ENCODE measurements around the gene LIPT2.

The LIPT2 gene

GRCh38 chr11:74490941-74491340 lies 2.6 kb downstream of the LIPT2 start:
- Histone ChIP-seq H2BK12ac (ENCODE audit: low read length) (no peak overlapping the region), H3K4me2 (ENCODE audit: insufficient read depth, low read length, poor library complexity, severe bottlenecking) (no peak overlapping the region), H2BK120ac (ENCODE audit: low read depth, low read length) (no peak overlapping the region), H3K27ac (replicated peaks; ENCODE audit: low read length) (no peak overlapping the region), H2BK15ac (ENCODE audit: low read length) (no peak overlapping the region), H3K9me3 (replicated peaks in 1 of 2; ENCODE audit: control insufficient read depth in 2 of 2, insufficient read depth in 1 of 2, low read depth in 1 of 2, low read length in 2 of 2) (peaks cover 0 to 2% of the 10 kb centered on the region in 2 donors), H3K79me1 (ENCODE audit: low read depth, low read length) (no peaks in the 10 kb centered on the region), H2AK5ac (ENCODE audit: low read depth, low read length) (no peak overlapping the region), H4K91ac (ENCODE audit: low read depth, low read length, poor library complexity) (no peak overlapping the region), H3K23ac (ENCODE audit: low read depth, low read length, poor library complexity) (no peak overlapping the region), H3K4ac (ENCODE audit: low read length) (no peak overlapping the region), H2AFZ (ENCODE audit: low read length) (no peak overlapping the region), H3K4me1 (ENCODE audit: control insufficient read depth in 2 of 2, insufficient read depth in 1 of 2, low read depth in 1 of 2, low read length in 2 of 2) (peaks cover 3 to 6% of the 10 kb centered on the region in 2 donors), H3K4me3 (ENCODE audit: low read length in 2 of 2) (no peak overlapping the region), H4K8ac (ENCODE audit: low read depth, low read length) (no peak overlapping the region), H2BK5ac (ENCODE audit: low read length) (no peak overlapping the region), H3K9ac (ENCODE audit: low read depth, low read length, poor library complexity) (no peak overlapping the region), H3K27me3 (ENCODE audit: control insufficient read depth in 3 of 3, insufficient read depth in 3 of 3, low read depth in 1 of 3, low read length in 3 of 3) (no peaks in the 10 kb centered on the region), H3K14ac (ENCODE audit: low read length) (no peak overlapping the region), H3K36me3 (replicated peaks in 1 of 2; ENCODE audit: control insufficient read depth in 2 of 2, insufficient read depth in 2 of 2, low read length in 2 of 2) (no peaks in the 10 kb centered on the region), H3K18ac (ENCODE audit: low read length) (no peak overlapping the region)
- no peak for DNase-seq (ENCODE audit: low spot score)
- no CpG with 5 or more reads among the region's 4 CpGs for WGBS, 2 donors (ENCODE audit: extremely low coverage in 2 of 2, insufficient read length in 2 of 2, insufficient replicate concordance in 1 of 2)

- Histone ChIP-seq H3K79me1 (ENCODE audit: low read depth, low read length) (no peaks in the 10 kb centered on the region), H2BK15ac (ENCODE audit: low read length) (no peak overlapping the region), H3K27me3 (ENCODE audit: control insufficient read depth in 3 of 3, insufficient read depth in 3 of 3, low read depth in 1 of 3, low read length in 3 of 3) (no peaks in the 10 kb centered on the region), H4K91ac (ENCODE audit: low read depth, low read length, poor library complexity) (no peak overlapping the region), H2BK12ac (ENCODE audit: low read length) (no peak overlapping the region), H4K8ac (ENCODE audit: low read depth, low read length) (no peak overlapping the region), H2BK5ac (ENCODE audit: low read length) (no peak overlapping the region), H3K9ac (ENCODE audit: low read depth, low read length, poor library complexity) (no peak overlapping the region), H3K18ac (ENCODE audit: low read length) (no peak overlapping the region), H3K4me2 (ENCODE audit: insufficient read depth, low read length, poor library complexity, severe bottlenecking) (no peak overlapping the region), H3K4ac (ENCODE audit: low read length) (no peak overlapping the region), H3K36me3 (replicated peaks in 1 of 2; ENCODE audit: control insufficient read depth in 2 of 2, insufficient read depth in 2 of 2, low read length in 2 of 2) (no peaks in the 10 kb centered on the region), H3K14ac (ENCODE audit: low read length) (no peak overlapping the region), H2BK120ac (ENCODE audit: low read depth, low read length) (no peak overlapping the region), H3K4me1 (ENCODE audit: control insufficient read depth in 2 of 2, insufficient read depth in 1 of 2, low read depth in 1 of 2, low read length in 2 of 2) (peaks cover 0 to 3% of the 10 kb centered on the region in 2 donors), H3K23ac (ENCODE audit: low read depth, low read length, poor library complexity) (no peak overlapping the region), H3K4me3 (ENCODE audit: low read length in 2 of 2) (no peak overlapping the region), H3K9me3 (replicated peaks in 1 of 2; ENCODE audit: control insufficient read depth in 2 of 2, insufficient read depth in 1 of 2, low read depth in 1 of 2, low read length in 2 of 2) (peaks cover 0 to 2% of the 10 kb centered on the region in 2 donors), H3K27ac (replicated peaks; ENCODE audit: low read length) (no peak overlapping the region), H2AK5ac (ENCODE audit: low read depth, low read length) (no peak overlapping the region), H2AFZ (ENCODE audit: low read length) (no peak overlapping the region)
- WGBS, 2 donors (ENCODE audit: extremely low coverage in 2 of 2, insufficient read length in 2 of 2, insufficient replicate concordance in 1 of 2): no CpG with 5 or more reads among the region's 1 CpG
- DNase-seq (ENCODE audit: low spot score): no peak
Observed at GRCh38 chr11:74487875-74488274, 5.6 kb downstream of the LIPT2 start.

GRCh38 chr11:74485868-74486267 lies 7.7 kb downstream of the LIPT2 start:
- DNase-seq (ENCODE audit: low spot score): no peak
- H3K4ac ChIP-seq (ENCODE audit: low read length): no peak overlapping the region
- no peak overlapping the region for H2BK120ac ChIP-seq (ENCODE audit: low read depth, low read length)
- no peak overlapping the region for H3K14ac ChIP-seq (ENCODE audit: low read length)
- no peak overlapping the region for H3K18ac ChIP-seq (ENCODE audit: low read length)
- H3K36me3 ChIP-seq (replicated peaks in 1 of 2; ENCODE audit: control insufficient read depth in 2 of 2, insufficient read depth in 2 of 2, low read length in 2 of 2): no peaks in the 10 kb centered on the region
- H2BK15ac ChIP-seq (ENCODE audit: low read length): no peak overlapping the region
- no peak overlapping the region for H3K23ac ChIP-seq (ENCODE audit: low read depth, low read length, poor library complexity)
- H3K9me3 ChIP-seq (replicated peaks in 1 of 2; ENCODE audit: control insufficient read depth in 2 of 2, insufficient read depth in 1 of 2, low read depth in 1 of 2, low read length in 2 of 2): no peaks in the 10 kb centered on the region
- no peak overlapping the region for H3K4me2 ChIP-seq (ENCODE audit: insufficient read depth, low read length, poor library complexity, severe bottlenecking)
- H3K4me3 ChIP-seq (ENCODE audit: low read length in 2 of 2): no peak overlapping the region
- H2AFZ ChIP-seq (ENCODE audit: low read length): no peak overlapping the region
- no peak overlapping the region for H3K9ac ChIP-seq (ENCODE audit: low read depth, low read length, poor library complexity)
- H3K4me1 ChIP-seq (ENCODE audit: control insufficient read depth in 2 of 2, insufficient read depth in 1 of 2, low read depth in 1 of 2, low read length in 2 of 2): no peaks in the 10 kb centered on the region
- H4K91ac ChIP-seq (ENCODE audit: low read depth, low read length, poor library complexity): no peak overlapping the region
- no CpG with 5 or more reads among the region's 2 CpGs for WGBS, 2 donors (ENCODE audit: extremely low coverage in 2 of 2, insufficient read length in 2 of 2, insufficient replicate concordance in 1 of 2)
- no peak overlapping the region for H3K27ac ChIP-seq (replicated peaks; ENCODE audit: low read length)
- H2AK5ac ChIP-seq (ENCODE audit: low read depth, low read length): no peak overlapping the region
- H3K27me3 ChIP-seq (ENCODE audit: control insufficient read depth in 3 of 3, insufficient read depth in 3 of 3, low read depth in 1 of 3, low read length in 3 of 3): no peaks in the 10 kb centered on the region
- H4K8ac ChIP-seq (ENCODE audit: low read depth, low read length): no peak overlapping the region
- no peak overlapping the region for H2BK12ac ChIP-seq (ENCODE audit: low read length)
- H3K79me1 ChIP-seq (ENCODE audit: low read depth, low read length): no peaks in the 10 kb centered on the region
- H2BK5ac ChIP-seq (ENCODE audit: low read length): no peak overlapping the region

DNA sequence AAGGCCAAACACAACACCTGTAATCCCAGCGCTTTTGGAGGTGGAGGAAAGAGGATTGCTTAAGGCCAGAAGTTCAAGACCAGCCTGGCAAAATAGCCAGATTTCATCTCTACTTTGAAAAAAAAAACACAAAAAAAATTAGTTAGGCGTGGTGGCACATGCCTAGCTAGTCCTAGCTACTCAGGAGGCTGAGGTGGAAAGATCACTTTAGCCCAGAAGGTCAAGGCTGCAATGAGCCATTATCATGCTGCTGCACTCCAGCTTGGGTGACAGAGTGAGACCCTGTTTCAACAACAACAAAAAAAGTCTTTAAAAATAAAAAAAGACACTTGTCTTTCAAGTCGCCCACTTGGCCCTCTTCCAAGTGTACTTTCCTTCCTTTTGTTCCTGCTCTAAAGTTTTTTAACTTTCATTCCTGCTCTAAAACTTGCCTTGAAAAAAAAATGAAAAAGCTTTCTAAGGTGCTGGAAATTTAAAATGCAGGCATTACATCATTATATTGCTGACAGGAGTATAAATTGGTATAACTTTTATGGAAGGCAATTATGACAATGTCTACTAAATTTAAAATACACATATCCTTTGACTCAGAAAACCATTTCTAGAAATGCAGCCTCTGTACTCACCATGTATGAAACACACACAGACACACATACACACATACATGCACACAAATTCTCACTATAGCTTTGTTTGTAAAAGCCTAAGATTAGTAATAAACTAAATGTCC lies 12.7 kb downstream of the LIPT2 start:
- Histone ChIP-seq H3K4ac (ENCODE audit: low read length) (no peak overlapping the region), H4K8ac (ENCODE audit: low read depth, low read length) (no peak overlapping the region), H3K14ac (ENCODE audit: low read length) (no peak overlapping the region), H2BK120ac (ENCODE audit: low read depth, low read length) (no peak overlapping the region), H2BK15ac (ENCODE audit: low read length) (no peak overlapping the region), H3K4me3 (ENCODE audit: low read length in 2 of 2) (no peak overlapping the region), H2BK12ac (ENCODE audit: low read length) (no peak overlapping the region), H3K23ac (ENCODE audit: low read depth, low read length, poor library complexity) (no peak overlapping the region), H3K4me1 (ENCODE audit: control insufficient read depth in 2 of 2, insufficient read depth in 1 of 2, low read depth in 1 of 2, low read length in 2 of 2) (no peaks in the 10 kb centered on the region), H3K79me1 (ENCODE audit: low read depth, low read length) (no peaks in the 10 kb centered on the region), H3K9ac (ENCODE audit: low read depth, low read length, poor library complexity) (no peak overlapping the region), H3K18ac (ENCODE audit: low read length) (no peak overlapping the region), H3K36me3 (replicated peaks in 1 of 2; ENCODE audit: control insufficient read depth in 2 of 2, insufficient read depth in 2 of 2, low read length in 2 of 2) (no peaks in the 10 kb centered on the region), H3K9me3 (replicated peaks in 1 of 2; ENCODE audit: control insufficient read depth in 2 of 2, insufficient read depth in 1 of 2, low read depth in 1 of 2, low read length in 2 of 2) (no peaks in the 10 kb centered on the region), H3K27me3 (ENCODE audit: control insufficient read depth in 3 of 3, insufficient read depth in 3 of 3, low read depth in 1 of 3, low read length in 3 of 3) (no peaks in the 10 kb centered on the region), H2AK5ac (ENCODE audit: low read depth, low read length) (no peak overlapping the region), H3K4me2 (ENCODE audit: insufficient read depth, low read length, poor library complexity, severe bottlenecking) (no peak overlapping the region), H3K27ac (replicated peaks; ENCODE audit: low read length) (no peak overlapping the region), H4K91ac (ENCODE audit: low read depth, low read length, poor library complexity) (no peak overlapping the region), H2BK5ac (ENCODE audit: low read length) (no peak overlapping the region), H2AFZ (ENCODE audit: low read length) (no peak overlapping the region)
- DNase-seq (ENCODE audit: low spot score): no peak
- no CpG with 5 or more reads among the region's 3 CpGs for WGBS, 2 donors (ENCODE audit: extremely low coverage in 2 of 2, insufficient read length in 2 of 2, insufficient replicate concordance in 1 of 2)

Measured in neuronal stem cell (in vitro differentiated cells).